ENCODE results near the gene OR56B4.
"Not testable (repeated sequence)": the region's sequence is repeated elsewhere in the genome, so short reads cannot be mapped to it uniquely, and the experiment has no call there.

Gene OR56B4

DNA sequence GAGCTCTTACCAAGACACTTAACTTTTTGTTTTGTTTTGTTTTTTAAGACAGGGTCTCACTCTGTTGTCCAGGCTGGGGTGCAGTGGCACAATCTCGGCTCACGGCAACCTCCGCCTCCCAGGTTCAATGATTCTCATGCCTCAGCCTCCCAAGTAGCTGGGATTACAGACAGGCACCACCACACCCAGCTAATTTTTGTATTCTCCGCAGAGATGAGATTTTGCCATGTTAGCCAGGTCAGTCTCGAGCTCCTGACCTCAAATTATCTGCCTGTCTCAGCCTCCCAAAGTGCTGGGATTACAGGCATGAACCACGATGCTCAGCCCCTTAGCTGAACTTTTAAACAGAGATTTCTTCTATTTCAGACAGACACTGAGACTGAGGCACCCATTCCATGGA, at the start of gene OR56B4:
Gene OR56B4 (plus strand): TSS at position 301 of the 400 bp plus-strand sequence. CDS start 95 bp downstream, at position 396.
- DNase-seq = not testable (repeated sequence)

GRCh38 chr11:6061475-6061874, 46.0 kb upstream of the OR56B4 start:
- DNase-seq = no peak

- no peak for DNase-seq
These were observed 44.7 kb upstream of the OR56B4 start for GRCh38 chr11:6062691-6063358.

DNA sequence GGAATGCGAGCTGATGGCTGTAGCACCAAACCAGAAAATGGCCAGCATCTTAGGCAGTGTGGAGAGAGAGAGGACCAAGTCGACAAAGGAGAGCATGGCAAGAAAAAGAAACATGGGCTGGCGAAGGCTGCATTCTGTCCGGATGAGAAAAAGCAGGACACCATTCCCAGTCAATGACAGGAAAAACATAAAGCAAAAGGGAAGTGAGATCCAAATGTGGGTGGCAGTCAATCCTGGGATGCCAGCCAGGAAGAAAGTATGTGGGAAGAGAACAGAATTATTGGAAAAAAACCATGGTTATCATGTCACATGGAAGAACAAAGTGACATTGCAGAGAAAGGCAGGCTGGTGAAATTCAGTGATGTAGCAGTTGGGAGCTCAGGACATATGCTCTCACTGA, 40.0 kb upstream of the OR56B4 start:
- DNase-seq = no peak

DNA sequence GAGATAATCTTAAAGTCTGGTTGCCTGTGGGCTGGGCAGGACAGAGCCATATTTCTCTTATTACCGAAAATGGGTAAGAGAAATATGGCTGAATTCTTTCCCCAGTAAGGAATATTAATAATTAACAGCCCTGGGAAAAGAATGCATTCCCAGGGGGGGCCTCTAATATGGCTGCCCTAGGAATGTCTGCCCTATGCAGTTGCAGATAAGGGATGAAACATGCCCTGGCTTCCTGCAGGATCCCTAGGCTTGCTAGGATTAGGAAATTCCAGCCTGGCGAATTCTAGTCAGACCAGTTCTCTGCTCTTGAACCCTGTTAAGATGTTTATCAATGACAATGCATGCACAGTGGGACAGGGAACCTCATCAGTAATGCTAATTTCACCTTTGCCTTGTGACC, 31.0 kb upstream of the OR56B4 start:
- not testable (repeated sequence) for DNase-seq

GRCh38 chr11:6077723-6078122, 29.8 kb upstream of the OR56B4 start:
- DNase-seq = no peak

DNA sequence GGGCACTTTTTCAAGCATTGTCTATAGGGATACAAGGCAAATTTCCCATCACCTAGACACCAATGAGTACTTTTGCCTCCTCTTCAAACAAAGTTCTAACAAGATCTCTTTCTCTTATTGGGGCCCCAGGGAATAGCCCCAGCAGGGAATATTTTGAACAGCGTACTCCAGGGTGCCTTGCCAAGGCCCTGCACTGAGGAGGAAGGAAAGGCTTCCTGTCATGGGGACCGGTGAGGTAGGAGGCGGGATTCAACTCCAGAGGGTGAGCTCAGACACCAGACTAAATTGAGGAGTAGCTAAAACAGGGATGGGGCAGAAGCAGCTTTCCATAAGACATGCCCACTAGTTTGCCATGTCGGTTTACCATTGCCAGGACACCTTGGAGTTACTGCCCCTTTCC, 28.0 kb upstream of the OR56B4 start:
- DNase-seq = no peak

DNA sequence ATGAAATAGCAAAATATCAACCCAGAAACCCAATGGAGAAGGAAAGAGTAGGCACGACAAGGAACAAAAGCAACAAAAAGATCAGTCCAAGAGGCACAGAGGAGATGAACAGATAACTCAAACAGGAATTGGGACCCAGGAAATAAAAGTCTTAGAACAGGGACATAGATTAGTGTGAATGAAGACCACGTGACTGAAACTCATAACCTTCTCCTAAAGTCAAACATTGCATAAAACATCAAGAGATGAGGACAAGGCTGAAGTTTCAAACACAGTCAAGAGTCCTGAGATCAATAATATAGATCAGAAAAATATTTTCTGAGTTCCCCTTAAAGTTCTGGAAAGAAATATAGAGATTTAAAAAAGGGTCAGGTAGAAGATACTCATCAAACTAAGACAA, 24.4 kb upstream of the OR56B4 start:
- DNase-seq = no peak

DNA sequence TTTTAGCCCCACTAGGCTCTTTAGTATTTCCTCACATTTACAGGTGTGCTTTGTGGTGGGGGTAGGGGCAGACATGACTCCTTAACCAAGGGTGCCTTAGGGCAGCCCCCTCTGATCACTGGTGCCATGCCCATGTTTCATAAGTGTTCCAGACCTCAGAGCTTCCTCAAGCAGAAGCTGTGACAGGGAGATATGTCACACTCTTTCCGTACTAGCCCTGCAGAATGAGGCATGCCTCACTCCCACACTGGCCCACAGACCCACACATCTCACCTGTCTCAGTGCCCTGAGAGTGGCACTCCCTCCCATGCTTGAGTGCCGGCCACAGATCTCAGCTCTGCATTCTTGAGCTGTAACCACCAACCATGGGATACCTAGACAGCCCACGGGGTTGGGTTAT, 22.9 kb upstream of the OR56B4 start:
- no peak for DNase-seq

DNA sequence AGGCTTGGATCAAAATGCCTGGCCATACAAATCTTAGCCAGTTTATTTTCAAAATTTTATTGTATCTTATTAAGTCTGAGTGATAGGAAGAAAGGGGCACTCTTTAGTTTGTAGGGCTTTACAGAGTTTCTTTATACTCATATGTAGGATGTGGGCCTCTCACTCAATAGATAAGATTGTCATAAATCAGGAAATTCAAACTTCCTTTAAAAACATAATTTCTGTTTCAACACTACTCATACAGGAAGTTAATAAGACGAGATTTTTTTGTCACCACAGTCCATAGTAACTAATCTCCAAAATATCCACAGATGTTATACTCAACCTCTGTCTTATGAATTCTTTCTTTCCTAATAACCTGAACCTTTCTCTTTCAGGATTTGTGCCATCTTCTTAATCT, 13.3 kb upstream of the OR56B4 start:
- DNase-seq = no peak

DNA sequence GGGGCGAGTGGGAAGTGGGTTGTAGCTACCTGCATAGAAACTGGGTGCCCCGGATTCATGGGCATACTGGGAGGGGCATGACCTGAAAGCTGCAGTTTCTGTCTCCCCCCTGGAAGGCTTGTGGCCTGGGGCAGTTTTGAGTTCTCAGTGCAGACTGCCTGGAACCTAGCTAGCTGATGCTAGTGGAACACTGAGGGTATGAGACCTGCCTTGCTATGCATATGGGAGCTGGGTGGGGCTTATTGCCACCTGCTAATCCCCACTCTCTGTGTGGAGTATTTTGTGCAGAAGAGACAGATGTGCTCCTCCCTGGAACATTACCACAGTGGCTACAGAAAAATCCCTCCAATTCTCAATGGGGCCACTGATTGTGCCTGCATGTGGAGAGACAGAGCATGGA, 11.7 kb upstream of the OR56B4 start:
- no peak for DNase-seq

- DNase-seq = no peak
These were observed 11.1 kb upstream of the OR56B4 start for GRCh38 chr11:6096417-6096816.

DNA sequence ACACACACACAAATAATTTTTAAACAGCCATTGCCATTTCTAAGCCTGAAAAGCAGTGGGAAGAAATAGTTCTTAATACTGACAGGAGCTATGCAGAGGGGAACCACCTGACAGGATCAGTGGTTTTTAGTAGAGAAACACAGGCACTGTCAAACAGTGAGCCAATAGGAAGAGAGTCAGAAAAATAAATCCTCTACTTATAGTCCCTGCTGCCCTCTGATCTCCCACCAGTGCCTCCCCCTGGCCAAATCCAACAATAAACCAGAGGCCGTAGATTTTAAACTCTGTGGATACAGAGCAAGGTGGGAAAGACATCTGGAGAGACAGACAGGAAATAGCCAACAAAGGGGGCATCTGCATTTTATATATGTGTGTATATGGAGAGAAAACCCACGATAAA, 7.9 kb upstream of the OR56B4 start:
- no peak for DNase-seq

DNA sequence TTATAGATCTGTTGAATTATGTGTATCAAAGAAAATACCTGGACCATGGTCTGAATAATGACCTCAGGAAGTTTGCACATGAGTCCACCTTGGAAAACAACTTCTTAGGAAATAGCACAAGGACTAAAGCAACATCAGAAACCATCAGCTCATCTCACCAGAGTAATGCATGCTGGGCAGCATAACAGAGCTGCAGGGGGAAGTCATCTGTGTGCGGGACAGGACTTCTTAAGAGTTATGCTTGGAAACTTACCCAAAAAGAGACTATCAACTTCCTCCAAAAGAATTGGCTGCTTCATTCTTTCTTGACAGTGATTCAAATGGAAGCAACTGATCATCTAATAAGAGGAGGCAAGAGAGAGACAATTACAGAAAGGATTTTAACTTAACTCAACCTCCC, 2.5 kb downstream of the OR56B4 start:
- DNase-seq = no peak

DNA sequence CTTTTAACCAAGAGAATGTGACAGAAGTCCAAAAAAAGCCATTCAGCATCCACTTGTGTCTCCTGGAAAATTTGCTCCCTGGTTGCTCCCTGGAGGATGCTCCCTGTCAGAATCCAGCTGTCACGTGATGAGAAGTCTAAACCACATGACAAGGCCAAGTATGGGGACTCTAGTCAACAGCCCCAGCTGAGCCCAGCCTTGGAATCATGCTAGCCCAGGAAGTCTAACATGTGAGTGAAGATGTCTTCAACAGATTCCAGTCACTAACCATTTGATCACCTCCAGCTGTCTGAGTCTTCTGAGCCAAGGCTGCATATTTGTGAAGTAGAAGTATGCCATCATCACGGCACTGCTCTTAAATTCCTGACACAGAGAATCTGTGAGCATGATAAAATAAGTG, 4.2 kb downstream of the OR56B4 start:
- no peak for DNase-seq

DNA sequence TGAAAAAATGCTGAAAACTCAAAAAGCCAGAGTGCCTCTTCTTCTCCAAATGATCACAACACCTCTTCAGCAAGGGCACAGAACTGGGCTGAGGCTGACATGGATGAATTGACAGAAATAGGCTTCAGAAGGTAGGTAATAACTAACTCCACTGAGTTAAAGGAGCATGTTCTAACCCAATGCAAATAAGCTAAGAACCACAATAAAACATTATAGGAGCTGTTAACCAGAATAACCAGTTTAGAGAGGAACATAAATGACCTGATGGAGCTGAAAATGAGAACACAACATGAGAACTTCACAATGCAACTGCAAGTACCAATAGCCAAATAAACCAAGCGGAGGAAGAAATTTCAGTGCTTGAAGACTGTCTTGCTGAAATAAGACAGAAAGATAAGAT, 9.2 kb downstream of the OR56B4 start:
- DNase-seq = no peak

DNA sequence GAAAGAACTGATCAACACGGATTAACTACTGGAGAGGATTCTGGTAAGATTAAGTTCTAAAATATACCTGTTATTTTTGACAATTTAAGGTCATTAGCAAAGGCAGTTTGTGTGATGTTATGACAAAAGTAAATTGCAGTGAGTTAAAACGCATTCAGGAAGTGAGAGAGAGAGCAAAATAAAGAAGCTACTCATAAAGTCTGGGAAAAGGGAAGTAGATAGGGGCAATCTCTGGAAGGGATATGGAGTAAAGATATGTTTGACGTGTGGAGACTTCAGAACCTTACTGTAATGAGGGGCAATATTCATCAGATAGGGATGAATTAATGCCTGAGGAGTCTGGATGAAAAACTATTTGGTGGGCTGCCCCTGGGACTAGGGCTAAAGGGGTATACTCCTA, 16.8 kb downstream of the OR56B4 start:
- DNase-seq = no peak

- DNase-seq = no peak
These were observed 20.4 kb downstream of the OR56B4 start for GRCh38 chr11:6127881-6128280.

- no peak for DNase-seq
These were observed 21.5 kb downstream of the OR56B4 start for GRCh38 chr11:6129011-6129410.

DNA sequence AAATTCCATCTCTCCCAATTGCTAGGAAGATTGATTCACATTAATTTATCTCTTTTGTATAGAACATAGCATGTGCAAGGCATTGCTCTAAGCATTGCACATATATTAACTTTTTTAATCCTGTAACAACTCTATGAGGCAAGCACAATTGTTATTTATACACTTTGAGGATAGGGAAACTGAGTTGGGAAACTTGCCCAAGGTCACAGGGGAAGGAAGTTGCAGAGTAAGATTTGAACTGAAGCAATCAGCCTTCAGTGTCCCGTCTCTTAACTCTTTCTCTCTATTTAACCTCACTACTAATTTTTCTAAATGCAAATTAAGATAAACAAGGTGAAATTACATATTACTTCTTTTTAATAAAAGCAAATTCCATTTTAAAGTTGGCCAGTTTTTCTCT, 22.2 kb downstream of the OR56B4 start:
- no peak for DNase-seq

GRCh38 chr11:6132431-6132830, 24.9 kb downstream of the OR56B4 start:
- no peak for DNase-seq

- DNase-seq = not testable (repeated sequence)
These were observed 28.5 kb downstream of the OR56B4 start for GRCh38 chr11:6135936-6136335.

DNA sequence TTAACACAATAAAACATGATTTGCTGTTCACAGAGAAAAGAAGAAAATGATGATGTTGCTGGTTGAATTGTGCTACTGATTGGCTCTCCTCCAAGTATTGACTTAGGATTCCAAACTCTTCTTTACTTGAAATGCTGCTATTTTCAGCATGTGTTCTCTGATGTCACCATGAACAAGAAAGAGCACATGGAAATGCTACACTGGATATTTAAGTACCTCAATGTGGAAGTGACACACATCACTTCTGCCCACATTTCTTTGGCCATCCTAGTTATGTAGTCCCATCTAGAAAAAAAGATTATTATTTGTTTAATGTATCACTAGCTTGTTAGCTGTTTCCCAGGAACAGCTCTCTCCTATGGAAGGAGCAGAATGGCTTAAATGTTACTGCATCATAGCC, 35.5 kb downstream of the OR56B4 start:
- DNase-seq = no peak

DNA sequence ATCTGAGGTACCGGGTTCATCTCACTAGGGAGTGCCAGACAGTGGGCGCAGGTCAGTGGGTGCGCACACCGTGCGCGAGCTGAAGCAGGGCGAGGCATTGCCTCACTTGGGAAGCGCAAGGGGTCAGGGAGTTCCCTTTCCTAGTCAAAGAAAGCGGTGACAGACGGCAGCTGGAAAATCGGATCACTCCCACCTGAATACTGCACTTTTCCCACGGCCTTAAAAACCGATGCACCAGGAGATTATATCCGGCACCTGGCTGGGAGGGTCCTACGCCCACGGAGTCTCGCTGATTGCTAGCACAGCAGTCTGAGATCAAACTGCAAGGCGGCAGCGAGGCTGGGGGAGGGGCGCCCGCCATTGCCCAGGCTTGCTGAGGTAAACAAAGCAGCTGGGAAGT, 36.3 kb downstream of the OR56B4 start:
- DNase-seq = not testable (repeated sequence)

DNA sequence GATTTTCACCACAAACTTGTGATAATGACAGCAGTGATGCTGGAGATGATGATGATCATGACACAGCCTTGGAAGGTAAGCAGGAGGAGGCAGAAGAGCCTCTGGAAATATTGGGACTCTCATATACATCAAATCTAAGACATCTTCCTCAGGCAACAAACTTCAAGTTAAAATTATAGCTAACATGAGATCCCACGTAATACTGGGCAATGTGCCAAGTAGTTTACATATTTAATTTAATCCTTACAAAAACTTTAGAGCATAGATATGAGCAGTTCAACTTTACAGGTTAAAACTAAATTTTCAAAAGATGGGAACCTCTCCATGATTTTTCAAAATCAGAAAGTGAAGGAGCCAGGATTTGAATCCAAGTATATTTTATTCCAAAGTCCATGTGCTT, 43.6 kb downstream of the OR56B4 start:
- no peak for DNase-seq

GRCh38 chr11:6152126-6152525, 44.6 kb downstream of the OR56B4 start:
- DNase-seq = no peak

Measured in SHP77 treated with DMSO at 0.1 percent for 48 hours (cell line).